HTR-8/SVneo (cell line): Measurements from ENCODE around the gene CIB1.
A peak's percentile ranks its signal among the peaks of the same experiment; 100 is the strongest.
"Not testable (repeated sequence)": the region's sequence is repeated elsewhere in the genome, so short reads cannot be mapped to it uniquely, and the experiment has no call there.

Experiments used
- DNase-seq: peaks from one replicate; pipeline ENCODE4 v3.0.0; 2011; ENCODE audit warnings: low spot score, mixed read lengths; ENCODE audit not compliant: insufficient read length
- FAIRE-seq: peaks from 2 replicates; lab custom pipeline; 2011; peaks lifted over from hg19 to GRCh38; lab: Jason Lieb, UNC

The CIB1 gene

GRCh38 chr15:90233387-90234095, at the start of gene CIB1:
Gene CIB1, minus strand, starts transcription at chr15:90233941. Its CDS starts 56 bp downstream, at chr15:90233885.
- FAIRE-seq (no peak), DNase-seq (peak; percentile 98)

GRCh38 chr15:90281637-90282036, 47.9 kb upstream of the CIB1 start:
- not testable (repeated sequence) for FAIRE-seq

GRCh38 chr15:90280743-90281142, 47.0 kb upstream of the CIB1 start:
- not testable (repeated sequence) for DNase-seq, FAIRE-seq

More at GRCh38 chr15:90281637-90282036, 47.9 kb upstream of the CIB1 start:
- not testable (repeated sequence) for DNase-seq

- not testable (repeated sequence) for DNase-seq, FAIRE-seq
These were observed 44.7 kb upstream of the CIB1 start for GRCh38 chr15:90278467-90278866.

- DNase-seq (no peak), FAIRE-seq (no peak)
These were observed 37.9 kb upstream of the CIB1 start for GRCh38 chr15:90271459-90272166.

- DNase-seq (no peak), FAIRE-seq (no peak)
These were observed 36.9 kb upstream of the CIB1 start for GRCh38 chr15:90270502-90271150.

GRCh38 chr15:90268415-90268814, 34.7 kb upstream of the CIB1 start:
- no peak for DNase-seq
- FAIRE-seq = no peak

- DNase-seq = no peak
- no peak for FAIRE-seq
These were observed 32.7 kb upstream of the CIB1 start for GRCh38 chr15:90266485-90266884.

GRCh38 chr15:90266061-90266431, 32.3 kb upstream of the CIB1 start:
- DNase-seq (peak; percentile 30), FAIRE-seq (no peak)

- DNase-seq (peak; percentile 90), FAIRE-seq (peak; percentile 52)
These were observed 31.7 kb upstream of the CIB1 start, which contains the start of gene NGRN for GRCh38 chr15:90265271-90266060. Gene NGRN, plus strand, starts transcription at chr15:90265672. Its CDS starts 41 bp downstream, at chr15:90265713.

- FAIRE-seq (no peak), DNase-seq (no peak)
These were observed 30.9 kb upstream of the CIB1 start for GRCh38 chr15:90264671-90265070.

GRCh38 chr15:90262426-90262825, 28.7 kb upstream of the CIB1 start:
- DNase-seq (no peak), FAIRE-seq (no peak)

GRCh38 chr15:90261811-90262210, 28.1 kb upstream of the CIB1 start:
- no peak for FAIRE-seq

GRCh38 chr15:90260731-90261130, 27.0 kb upstream of the CIB1 start:
- not testable (repeated sequence) for FAIRE-seq, DNase-seq

More at GRCh38 chr15:90261811-90262210, 28.1 kb upstream of the CIB1 start:
- no peak for DNase-seq

GRCh38 chr15:90259524-90259923, 25.8 kb upstream of the CIB1 start:
- no peak for DNase-seq
- no peak for FAIRE-seq

GRCh38 chr15:90257776-90258175, 24.0 kb upstream of the CIB1 start:
- DNase-seq (no peak), FAIRE-seq (no peak)

GRCh38 chr15:90249203-90249863, 15.6 kb upstream of the CIB1 start, which contains the start of gene TTLL13:
Gene TTLL13, plus strand, starts transcription at chr15:90249556. Its CDS starts 1,075 bp downstream, at chr15:90250631.
- no peak for FAIRE-seq
- DNase-seq = peak; percentile 77

GRCh38 chr15:90248789-90249202, 15.1 kb upstream of the CIB1 start:
- DNase-seq = no peak
- FAIRE-seq = no peak

- FAIRE-seq = no peak
- DNase-seq = no peak
These were observed 10.3 kb upstream of the CIB1 start for GRCh38 chr15:90243943-90244639.
